Endothelial cell of umbilical vein (primary cell): ENCODE data around the gene KIF26B. TPM values are rescaled to one million over a fixed set of nuclear protein-coding genes. Genes with fewer than 3 reads are reported as not detected.

Source experiments
- BruUV-seq: library from RNA; stranded (reverse); fragments of 400-500 nt; replicated peaks from 2 replicates; lab custom pipeline; 2021; lab: Mats Ljungman, UMichigan
- CTCF ChIA-PET: fragments of 300-600, 350-600 bp; sonication (Branson Sonifier 250); formaldehyde crosslinking; loops from one replicate; lab custom pipeline; 2021; ENCODE audit warnings: antibody characterized with exemption, inconsistent platforms; lab: Charles Lee
- POLR2A ChIA-PET: fragments of 300-600, 350-600 bp; sonication (Branson Sonifier 250); formaldehyde crosslinking; loops from one replicate; lab custom pipeline; 2021; ENCODE audit warnings: antibody characterized with exemption, inconsistent platforms; lab: Charles Lee
- DNase-seq: peaks from one replicate; pipeline ENCODE4 v3.0.0-alpha.2; 2011; ENCODE audit warnings: low read depth, low spot score
- FAIRE-seq: peaks from 2 replicates; lab custom pipeline; 2011; peaks lifted over from hg19 to GRCh38; lab: Jason Lieb, UNC
- H2AFZ ChIP-seq: 2 replicates; pipeline ENCODE4 v1.6.0; 2012; ENCODE audit warnings: low read depth, low read length, control low read depth, inconsistent platforms
- H3K27ac ChIP-seq: 2 replicates; pipeline ENCODE4 v1.5.1; 2011; ENCODE audit warnings: low read depth, mild to moderate bottlenecking, control low read depth, low read length, moderate library complexity; ENCODE audit not compliant: insufficient read depth
- H3K27me3 ChIP-seq, 2 experiments: 2 replicates each; pipeline versions ENCODE4 v1.6.0 to v1.6.1; 2011; ENCODE audit warnings: low read length in 2 of 2, mixed read lengths in 1 of 2; ENCODE audit not compliant: control insufficient read depth in 2 of 2, insufficient read depth in 2 of 2
- H3K36me3 ChIP-seq, 2 experiments: 2 replicates in 1 of 2; 3 replicates in 1 of 2; pipeline ENCODE4 v1.5.1; 2011; ENCODE audit warnings: low read length in 2 of 2, mild to moderate bottlenecking in 1 of 2, moderate library complexity in 1 of 2; ENCODE audit not compliant: control insufficient read depth in 2 of 2, insufficient read depth in 2 of 2; ENCODE audit errors: extremely low read depth in 1 of 2
- H3K4me1 ChIP-seq: 3 replicates; pipeline ENCODE4 v1.5.1; 2011; ENCODE audit warnings: mild to moderate bottlenecking, low read length; ENCODE audit not compliant: control insufficient read depth, insufficient read depth; ENCODE audit errors: extremely low read depth
- H3K4me2 ChIP-seq: 2 replicates; pipeline ENCODE4 v1.6.1; 2011; ENCODE audit warnings: low read length, control low read depth, mixed read lengths; ENCODE audit not compliant: insufficient read depth
- H3K4me3 ChIP-seq, 3 experiments: fragments of 200-600 bp in 1 of 3; sonication (generic), shearing (Covaris generic) in 1 of 3; replicated peaks in 1 of 3; 2 replicates each; pipeline ENCODE4 v1.5.1; 2011 to 2016; ENCODE audit warnings: control low read depth in 3 of 3, low read length in 3 of 3, mild to moderate bottlenecking in 2 of 3, inconsistent platforms in 1 of 3, low read depth in 1 of 3, moderate library complexity in 1 of 3; ENCODE audit not compliant: insufficient read depth in 1 of 3
- H3K79me2 ChIP-seq: 2 replicates; pipeline ENCODE4 v1.6.0; 2012; ENCODE audit warnings: low read length, inconsistent platforms; ENCODE audit not compliant: control insufficient read depth, insufficient read depth
- H3K9ac ChIP-seq: replicated peaks from 2 replicates; pipeline ENCODE3; 2011; ENCODE audit warnings: low read length, control low read depth; ENCODE audit not compliant: insufficient read depth; ENCODE audit errors: extremely low read depth
- H3K9me1 ChIP-seq: replicated peaks from 3 replicates; pipeline ENCODE4 v1.6.0; 2011; ENCODE audit warnings: mild to moderate bottlenecking, low read length; ENCODE audit not compliant: control insufficient read depth, insufficient read depth; ENCODE audit errors: extremely low read depth
- H3K9me3 ChIP-seq: replicated peaks from 2 replicates; pipeline ENCODE4 v1.5.1; 2012; ENCODE audit warnings: low read length, inconsistent platforms; ENCODE audit not compliant: control insufficient read depth, insufficient read depth
- H4K20me1 ChIP-seq: replicated peaks from 2 replicates; pipeline ENCODE3; 2011; ENCODE audit warnings: mild to moderate bottlenecking, low read length; ENCODE audit not compliant: control insufficient read depth, insufficient read depth; ENCODE audit errors: extremely low read depth
- CTCF ChIP-seq, 2 donors: IDR thresholded peaks; 1 replicate in 1 of 2; 2 replicates in 1 of 2; pipeline ENCODE4 v1.5.1; 2011; ENCODE audit warnings: low read length in 2 of 2, mild to moderate bottlenecking in 2 of 2, moderate library complexity in 2 of 2, control low read depth in 1 of 2, inconsistent platforms in 1 of 2, low read depth in 1 of 2; ENCODE audit not compliant: insufficient read depth in 1 of 2; ENCODE audit errors: extremely low read depth in 1 of 2
- EZH2 ChIP-seq: IDR thresholded peaks from 2 replicates; pipeline ENCODE4 v1.6.1; 2012; ENCODE audit warnings: borderline replicate concordance, low read depth, mild to moderate bottlenecking, moderate library complexity, low read length, inconsistent platforms; ENCODE audit not compliant: severe bottlenecking
- FOS ChIP-seq: IDR thresholded peaks from 2 replicates; pipeline ENCODE4 v1.6.1; 2011; ENCODE audit warnings: mild to moderate bottlenecking, low read length, moderate library complexity, borderline replicate concordance; ENCODE audit not compliant: insufficient read depth
- GATA2 ChIP-seq: IDR thresholded peaks from 2 replicates; pipeline ENCODE4 v1.7.0; 2011; ENCODE audit warnings: low read depth, mild to moderate bottlenecking, moderate library complexity, mixed read lengths, low read length; ENCODE audit not compliant: insufficient read length, insufficient read depth
- JUN ChIP-seq: IDR thresholded peaks from 2 replicates; pipeline ENCODE4 v1.6.1; 2011; ENCODE audit warnings: borderline replicate concordance, low read depth; ENCODE audit not compliant: insufficient read length, insufficient read depth
- MYC ChIP-seq: IDR thresholded peaks from one replicate; pipeline ENCODE4 v1.6.1; 2011; ENCODE audit warnings: mild to moderate bottlenecking, low read depth, low read length
- POLR2A ChIP-seq: IDR thresholded peaks from 2 replicates; pipeline ENCODE4 v1.6.1; 2012; ENCODE audit warnings: low read depth, mild to moderate bottlenecking, control low read depth, low read length
- POLR2AphosphoS5 ChIP-seq: IDR thresholded peaks from 2 replicates; pipeline ENCODE4 v1.6.1; 2012; ENCODE audit warnings: low read depth, mild to moderate bottlenecking, control low read depth, low read length, moderate library complexity; ENCODE audit not compliant: insufficient read depth
- dilution Hi-C: fragments of 300-500 bp; cut with MboI; formaldehyde crosslinking; loops from one replicate; pipeline ENCODE4 v1.15.0; 2019; ENCODE audit warnings: low sequenced_read_pairs; ENCODE audit not compliant: extremely low pct_ligation_motif_present
- intact Hi-C: fragments of 100-400 bp; cut with micrococcal nuclease; formaldehyde crosslinking; loops from one replicate; pipeline ENCODE4 v1.10.0; 2022
- polyA plus RNA-seq, 4 experiments: library from polyadenylated mRNA; depleted of rRNA in 3 of 4; stranded (reverse) in 3 of 4; unstranded in 1 of 4; fragments of >200 nt; gene quantifications; 2 replicates each; pipeline versions ENCODE4 v1.2.1 to v1.2.3, GENCODE V29; 2011 to 2012; ENCODE audit warnings: missing spikeins in 1 of 4
- total RNA-seq: library from RNA; stranded (reverse); gene quantifications from 2 replicates; pipeline ENCODE4 v1.2.3, GENCODE V29; 2021
- TF ChIP-seq, protein P1 (sequence below): IDR thresholded peaks from 2 replicates; pipeline ENCODE4 v1.6.1; 2011; ENCODE audit not compliant: insufficient read depth, insufficient read length

The KIF26B gene
- total and polyA plus RNA-seq, 2 donors (not counting 3 experiments of a cell fraction or from before 2014, with no cell fraction given) = 0.04 to 0.49 TPM

DNA sequence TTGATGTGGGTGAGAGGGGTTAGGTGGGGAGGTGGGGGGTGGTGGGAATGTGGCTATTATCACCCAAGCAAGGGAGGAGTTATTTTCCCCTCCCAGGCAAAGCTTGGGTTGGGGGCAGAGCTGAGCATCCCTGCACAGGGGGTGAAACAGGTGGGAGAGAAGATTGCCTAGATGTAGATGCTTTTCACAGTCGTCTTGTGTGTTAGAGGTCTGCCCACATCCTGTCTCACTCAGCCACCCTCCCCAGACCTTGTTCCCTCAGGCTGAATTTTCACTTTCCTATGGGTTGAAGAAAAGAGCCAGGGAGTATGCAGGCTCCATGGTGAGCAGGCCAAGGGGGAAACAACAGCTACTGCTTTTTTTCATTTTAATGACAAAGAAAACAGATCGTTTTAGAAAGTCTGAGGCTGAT is 223.5 kb downstream of the KIF26B start:
- no peaks in the 10 kb centered on the region for H3K27me3 ChIP-seq
- ChIA-PET POLR2A (no interaction called here), CTCF (no interaction called here)
- H3K36me3 ChIP-seq = no peaks in the 10 kb centered on the region
- BruUV-seq = no TSS peak
- no peak for FAIRE-seq
- no peaks in the 10 kb centered on the region for H3K9me1 ChIP-seq
- H3K4me2 ChIP-seq = no peak overlapping the region
- no peak overlapping the region for H3K9ac ChIP-seq
- no peaks in the 10 kb centered on the region for H3K4me1 ChIP-seq
- H3K79me2 ChIP-seq = no peaks in the 10 kb centered on the region
- no peaks in the 10 kb centered on the region for H4K20me1 ChIP-seq
- DNase-seq = no peak
- dilution Hi-C loops (no loop called here), intact Hi-C loops (no loop called here)
- TF ChIP-seq POLR2AphosphoS5 = no peak
- no peak for TF ChIP-seq CTCF (IDR thresholded peaks at IDR 0.05; ENCODE audit: extremely low read depth in 1 of 2, insufficient read depth in 1 of 2, low read depth in 1 of 2, low read length in 2 of 2)
- TF ChIP-seq POLR2A = no peak
- no peak for TF ChIP-seq MYC
- TF ChIP-seq EZH2 = no peak
- TF ChIP-seq JUN = no peak
- TF ChIP-seq, protein P1, sequence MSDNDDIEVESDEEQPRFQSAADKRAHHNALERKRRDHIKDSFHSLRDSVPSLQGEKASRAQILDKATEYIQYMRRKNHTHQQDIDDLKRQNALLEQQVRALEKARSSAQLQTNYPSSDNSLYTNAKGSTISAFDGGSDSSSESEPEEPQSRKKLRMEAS = no peak
- TF ChIP-seq FOS = no peak
- no peak for TF ChIP-seq GATA2
- no peak overlapping the region for H2AFZ ChIP-seq
- H3K27ac ChIP-seq = no peak overlapping the region
- H3K4me3 ChIP-seq = no peak overlapping the region
- H3K9me3 ChIP-seq = no peaks in the 10 kb centered on the region
